ENCODE results near the gene SH2D4B. TPM values are rescaled to one million over a fixed set of nuclear protein-coding genes. Genes with fewer than 3 reads are reported as not detected.

The SH2D4B gene
- total RNA-seq, 2 donors from 2014 or later = 0.13 TPM; not detected in 1

- no peak for DNase-seq
- Histone ChIP-seq H3K27ac (ENCODE audit: low read depth, low read length) (no peak overlapping the region), H3K4me1 (ENCODE audit: control insufficient read depth, insufficient read depth, low read length) (no peaks in the 10 kb centered on the region), H3K36me3 (ENCODE audit: control insufficient read depth, insufficient read depth, low read length) (no peaks in the 10 kb centered on the region), H3K27me3 (ENCODE audit: control insufficient read depth, insufficient read depth, low read length, poor library complexity, severe bottlenecking) (no peaks in the 10 kb centered on the region), H3K9me3 (ENCODE audit: control insufficient read depth, low read length) (no peaks in the 10 kb centered on the region), H3K9ac (ENCODE audit: extremely low read depth, low read length, poor library complexity, severe bottlenecking) (no peak overlapping the region), H3K4me3 (ENCODE audit: low read length) (no peak overlapping the region)
- TF ChIP-seq CTCF (conservative IDR thresholded peaks at IDR 0.05) = no peak
- Mint-ChIP-seq H3K36me3 (ENCODE audit: low read depth) (no peaks in the 10 kb centered on the region), H3K27me3 (ENCODE audit: insufficient read depth) (peaks cover 4% of the 10 kb centered on the region), H3K4me1 (no peaks in the 10 kb centered on the region), H3K9me3 (no peaks in the 10 kb centered on the region), H3K4me3 (no peak overlapping the region), H3K27ac (no peak overlapping the region)
- WGBS, 2 experiments (ENCODE audit: insufficient coverage in 1 of 2, insufficient read length in 1 of 2) = 90 to 93% methylated on average over 5 of the region's 5 CpGs
Observed at GRCh38 chr10:80642661-80643060, 105.0 kb downstream of the SH2D4B start.

- DNase-seq = no peak
- Mint-ChIP-seq H3K27me3 (ENCODE audit: insufficient read depth) (no peaks in the 10 kb centered on the region), H3K4me3 (no peak overlapping the region), H3K9me3 (no peaks in the 10 kb centered on the region), H3K27ac (no peak overlapping the region), H3K4me1 (no peaks in the 10 kb centered on the region), H3K36me3 (ENCODE audit: low read depth) (no peaks in the 10 kb centered on the region)
- Histone ChIP-seq H3K4me1 (ENCODE audit: control insufficient read depth, insufficient read depth, low read length) (no peaks in the 10 kb centered on the region), H3K4me3 (ENCODE audit: low read length) (no peak overlapping the region), H3K27me3 (ENCODE audit: control insufficient read depth, insufficient read depth, low read length, poor library complexity, severe bottlenecking) (no peaks in the 10 kb centered on the region), H3K36me3 (ENCODE audit: control insufficient read depth, insufficient read depth, low read length) (no peaks in the 10 kb centered on the region), H3K9me3 (ENCODE audit: control insufficient read depth, low read length) (no peaks in the 10 kb centered on the region), H3K9ac (ENCODE audit: extremely low read depth, low read length, poor library complexity, severe bottlenecking) (no peak overlapping the region), H3K27ac (ENCODE audit: low read depth, low read length) (no peak overlapping the region)
- TF ChIP-seq CTCF (conservative IDR thresholded peaks at IDR 0.05) = no peak
Observed at GRCh38 chr10:80646366-80646765, 108.7 kb downstream of the SH2D4B start.

GRCh38 chr10:80647173-80647833 is 109.6 kb downstream of the SH2D4B start:
- H3K36me3 ChIP-seq (ENCODE audit: control insufficient read depth, insufficient read depth, low read length) = no peaks in the 10 kb centered on the region
- Mint-ChIP-seq H3K36me3 (ENCODE audit: low read depth) (no peaks in the 10 kb centered on the region), H3K4me3 (no peak overlapping the region), H3K9me3 (no peaks in the 10 kb centered on the region), H3K27ac (no peak overlapping the region), H3K4me1 (no peaks in the 10 kb centered on the region), H3K27me3 (ENCODE audit: insufficient read depth) (no peaks in the 10 kb centered on the region)
- no peaks in the 10 kb centered on the region for H3K9me3 ChIP-seq (ENCODE audit: control insufficient read depth, low read length)
- no peaks in the 10 kb centered on the region for H3K4me1 ChIP-seq (ENCODE audit: control insufficient read depth, insufficient read depth, low read length)
- H3K4me3 ChIP-seq (ENCODE audit: low read length) = no peak overlapping the region
- no peak for TF ChIP-seq CTCF (conservative IDR thresholded peaks at IDR 0.05)
- no peak overlapping the region for H3K27ac ChIP-seq (ENCODE audit: low read depth, low read length)
- DNase-seq = peak; percentile 25
- H3K9ac ChIP-seq (ENCODE audit: extremely low read depth, low read length, poor library complexity, severe bottlenecking) = no peak overlapping the region
- WGBS, 2 experiments (ENCODE audit: insufficient coverage in 1 of 2, insufficient read length in 1 of 2) = 92 to 97% methylated on average over 3 to 6 of the region's 7 CpGs
- no peaks in the 10 kb centered on the region for H3K27me3 ChIP-seq (ENCODE audit: control insufficient read depth, insufficient read depth, low read length, poor library complexity, severe bottlenecking)

Data from endodermal cell (in vitro differentiated cells).